EH (cell line): ENCODE measurements around the gene PITHD1.
"Not testable (repeated sequence)": the region's sequence is repeated elsewhere in the genome, so short reads cannot be mapped to it uniquely, and the experiment has no call there.

Experiments
- DNase-seq: peaks from one replicate; pipeline ENCODE4 v3.0.0-alpha.2; 2015; ENCODE audit warnings: low read depth

Gene PITHD1, protein sequence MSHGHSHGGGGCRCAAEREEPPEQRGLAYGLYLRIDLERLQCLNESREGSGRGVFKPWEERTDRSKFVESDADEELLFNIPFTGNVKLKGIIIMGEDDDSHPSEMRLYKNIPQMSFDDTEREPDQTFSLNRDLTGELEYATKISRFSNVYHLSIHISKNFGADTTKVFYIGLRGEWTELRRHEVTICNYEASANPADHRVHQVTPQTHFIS

GRCh38 chr1:23777979-23778814 lies at the start of gene PITHD1:
Gene PITHD1 (plus strand): TSS chr1:23778418. CDS start chr1:23778516, 98 bp downstream.
- DNase-seq: peak; percentile 84

GRCh38 chr1:23732363-23733224 lies 45.6 kb upstream of the PITHD1 start:
- peak; percentile 59 for DNase-seq

DNA sequence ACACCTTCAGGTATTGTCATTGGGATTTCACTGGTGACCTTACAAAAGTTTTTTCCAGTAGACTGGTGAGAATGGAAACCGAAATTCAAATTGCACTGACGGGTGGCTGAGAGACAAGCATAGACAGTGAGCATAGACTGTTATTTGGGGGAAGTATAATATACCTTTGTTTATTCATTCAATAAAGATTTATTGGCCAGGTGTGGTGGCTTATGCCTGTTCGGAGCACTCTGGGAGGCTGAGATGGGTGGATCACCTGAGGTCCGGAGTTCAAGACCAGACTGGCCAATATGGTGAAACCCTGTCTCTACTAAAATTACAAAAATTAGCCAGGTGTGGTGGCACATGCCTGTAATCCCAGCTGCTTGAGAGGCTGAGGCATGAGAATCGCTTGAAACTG lies 44.9 kb upstream of the PITHD1 start:
- not testable (repeated sequence) for DNase-seq

DNA sequence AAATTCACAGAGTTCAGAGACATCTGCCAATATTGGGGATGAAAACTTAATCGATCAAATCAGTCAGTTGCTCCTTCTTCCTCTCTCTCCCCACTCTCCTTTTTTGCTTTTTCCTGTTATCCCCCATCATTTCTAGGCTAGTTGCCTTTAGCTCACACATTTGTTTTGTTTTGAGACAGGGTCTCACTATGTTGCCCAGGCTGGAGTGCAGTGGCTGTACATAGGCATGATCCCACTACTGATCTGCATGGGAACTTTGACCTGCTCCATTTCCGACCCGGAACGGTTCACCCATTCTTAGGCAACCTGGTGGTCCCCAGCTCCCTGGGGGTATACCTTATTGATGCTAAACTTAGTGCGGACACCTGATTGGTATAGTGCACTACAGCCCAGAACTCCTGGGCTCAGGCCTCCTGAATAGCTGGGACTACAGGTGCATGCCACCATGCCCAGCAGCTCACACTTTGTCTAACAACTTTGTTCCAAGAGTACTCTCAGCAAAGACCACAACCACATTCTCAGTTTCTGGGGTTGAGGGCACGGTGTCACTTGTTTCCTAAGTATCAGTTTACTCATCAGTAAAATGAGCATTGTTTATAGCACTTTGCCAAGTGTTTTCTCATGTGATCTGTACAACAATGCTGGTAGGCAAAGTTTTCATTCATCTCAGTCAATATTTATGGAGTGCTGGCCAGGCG lies 41.6 kb upstream of the PITHD1 start:
- DNase-seq: no peak

DNA sequence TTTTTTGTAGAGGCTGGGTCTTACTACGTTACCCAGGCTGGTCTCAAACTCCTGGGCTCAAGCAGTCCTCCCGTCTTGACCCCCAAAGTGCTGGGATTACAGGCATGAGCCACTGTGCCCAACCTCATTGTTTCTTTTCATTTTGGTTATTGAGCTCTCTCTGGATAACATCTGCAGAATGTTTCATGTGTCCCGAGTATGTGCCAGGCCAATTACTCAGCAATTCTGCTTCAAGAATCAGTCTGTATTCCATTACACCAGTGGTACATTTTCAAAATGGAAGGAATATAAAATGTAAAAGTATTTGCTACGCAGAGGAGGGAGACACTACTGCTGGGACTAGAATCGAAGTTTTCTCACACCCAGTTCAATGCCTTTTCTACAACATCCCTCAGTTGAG lies 36.6 kb upstream of the PITHD1 start:
- DNase-seq: no peak

DNA sequence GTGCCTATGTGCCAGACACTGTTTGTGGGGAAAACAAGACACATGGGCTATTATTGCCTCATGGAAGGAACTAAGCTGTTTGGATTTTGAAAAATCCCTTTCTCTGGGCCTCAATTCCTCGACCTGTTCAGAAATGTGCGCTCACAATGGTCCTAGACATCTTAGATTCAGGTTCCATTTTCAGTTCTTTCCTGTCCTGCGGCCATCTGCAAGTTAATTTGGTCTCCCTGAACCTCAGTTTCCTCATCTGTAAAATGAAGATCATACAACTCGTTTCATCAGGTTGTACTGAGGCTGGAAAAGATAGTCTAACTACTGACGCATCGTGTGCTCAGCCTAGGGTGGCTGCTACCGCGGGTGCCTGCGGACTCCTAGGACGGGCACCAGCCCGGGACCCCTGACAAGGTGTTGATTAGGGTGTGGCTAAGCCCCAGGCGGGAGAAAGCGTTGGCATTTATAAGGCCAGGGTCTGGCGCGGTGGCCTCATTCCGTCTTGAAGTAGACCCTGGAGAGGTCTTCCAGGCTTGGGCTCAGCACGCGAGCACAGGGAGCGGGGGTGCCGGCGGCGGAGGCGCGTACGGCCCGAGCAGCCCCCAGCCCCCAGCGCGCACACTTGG lies 35.4 kb upstream of the PITHD1 start:
- peak; percentile 14 for DNase-seq

DNA sequence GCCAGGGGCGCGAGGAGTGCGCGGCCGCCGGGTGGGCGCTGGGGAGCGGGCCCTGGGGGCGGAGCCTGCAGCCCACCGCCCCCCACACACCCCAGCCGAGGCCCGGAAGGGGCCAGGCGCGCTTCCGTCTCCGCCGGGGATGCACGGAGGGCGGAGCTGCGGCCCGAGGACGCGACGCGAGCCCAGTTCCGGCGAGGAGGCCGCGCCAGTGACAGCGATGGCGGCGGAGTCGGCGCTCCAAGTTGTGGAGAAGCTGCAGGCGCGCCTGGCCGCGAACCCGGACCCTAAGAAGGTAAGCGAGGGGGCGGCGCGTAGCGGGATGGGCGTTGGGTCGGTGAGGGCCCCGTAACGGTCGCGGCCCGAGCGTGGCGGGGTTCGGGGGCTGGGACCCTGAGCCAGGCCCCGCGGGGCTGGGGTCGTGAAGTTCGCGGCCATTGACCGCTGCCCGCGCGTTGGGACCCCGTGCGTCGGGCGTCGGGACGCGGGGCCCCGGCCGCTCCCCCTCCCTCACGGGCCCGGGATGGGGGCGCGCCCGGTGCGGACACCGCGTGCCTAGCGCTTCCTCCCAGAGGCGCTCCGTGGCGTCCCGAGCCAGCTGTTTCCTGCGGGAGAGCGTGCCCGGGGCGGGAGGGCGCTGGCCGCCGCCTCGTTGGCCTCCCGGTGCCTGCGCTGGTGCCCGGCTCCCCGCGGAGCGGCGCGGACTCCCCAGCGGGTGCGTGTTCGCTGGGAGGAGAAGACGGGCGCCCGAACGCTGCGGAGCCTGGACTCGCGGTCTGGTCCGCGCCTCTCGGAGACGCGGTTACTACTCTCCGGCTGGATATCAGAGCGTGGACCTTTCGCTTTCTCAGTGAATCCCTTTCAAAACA lies 34.7 kb upstream of the PITHD1 start, which contains the start of gene ELOA:
TSS of gene ELOA (plus strand) at position 185 of the 866 bp plus-strand sequence. CDS start at position 218, 33 bp downstream.
- DNase-seq: peak; percentile 70

GRCh38 chr1:23745515-23745914 lies 32.7 kb upstream of the PITHD1 start:
- DNase-seq: peak; percentile 50

DNA sequence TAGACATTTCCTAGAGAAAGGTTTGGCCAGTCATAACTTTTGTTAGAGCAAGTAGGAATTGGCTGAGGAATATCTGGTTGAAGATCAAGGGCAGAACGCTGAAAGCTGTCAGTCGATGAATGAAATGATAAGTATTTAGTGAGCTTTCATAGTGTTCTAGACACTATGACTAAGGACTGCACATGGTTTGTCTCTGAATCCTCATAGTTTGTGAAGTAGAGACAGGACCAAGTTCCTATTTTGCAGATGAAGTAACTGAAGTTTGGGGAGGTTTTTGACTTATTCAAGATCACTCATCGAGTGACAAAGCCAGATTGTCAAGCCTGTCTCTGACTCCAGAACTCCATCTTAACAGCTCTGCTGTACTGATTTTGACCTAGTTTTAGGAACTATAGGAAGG lies 30.2 kb upstream of the PITHD1 start:
- peak; percentile 19 for DNase-seq

DNA sequence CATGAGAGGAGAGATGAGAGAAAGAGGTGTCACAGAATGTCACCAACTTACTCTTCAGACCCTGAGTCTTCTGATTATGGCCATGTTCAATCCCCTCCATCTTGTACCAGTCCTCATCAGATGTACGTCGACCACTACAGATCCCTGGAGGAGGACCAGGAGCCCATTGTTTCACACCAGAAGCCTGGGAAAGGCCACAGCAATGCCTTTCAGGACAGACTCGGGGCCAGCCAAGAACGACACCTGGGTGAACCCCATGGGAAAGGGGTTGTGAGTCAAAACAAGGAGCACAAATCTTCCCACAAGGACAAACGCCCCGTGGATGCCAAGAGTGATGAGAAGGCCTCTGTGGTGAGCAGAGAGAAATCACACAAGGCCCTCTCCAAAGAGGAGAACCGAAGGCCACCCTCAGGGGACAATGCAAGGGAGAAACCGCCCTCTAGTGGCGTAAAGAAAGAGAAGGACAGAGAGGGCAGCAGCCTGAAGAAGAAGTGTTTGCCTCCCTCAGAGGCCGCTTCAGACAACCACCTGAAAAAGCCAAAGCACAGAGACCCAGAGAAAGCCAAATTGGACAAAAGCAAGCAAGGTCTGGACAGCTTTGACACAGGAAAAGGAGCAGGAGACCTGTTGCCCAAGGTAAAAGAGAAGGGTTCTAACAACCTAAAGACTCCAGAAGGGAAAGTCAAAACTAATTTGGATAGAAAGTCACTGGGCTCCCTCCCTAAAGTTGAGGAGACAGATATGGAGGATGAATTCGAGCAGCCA lies 27.0 kb upstream of the PITHD1 start:
- DNase-seq: peak; percentile 62

DNA sequence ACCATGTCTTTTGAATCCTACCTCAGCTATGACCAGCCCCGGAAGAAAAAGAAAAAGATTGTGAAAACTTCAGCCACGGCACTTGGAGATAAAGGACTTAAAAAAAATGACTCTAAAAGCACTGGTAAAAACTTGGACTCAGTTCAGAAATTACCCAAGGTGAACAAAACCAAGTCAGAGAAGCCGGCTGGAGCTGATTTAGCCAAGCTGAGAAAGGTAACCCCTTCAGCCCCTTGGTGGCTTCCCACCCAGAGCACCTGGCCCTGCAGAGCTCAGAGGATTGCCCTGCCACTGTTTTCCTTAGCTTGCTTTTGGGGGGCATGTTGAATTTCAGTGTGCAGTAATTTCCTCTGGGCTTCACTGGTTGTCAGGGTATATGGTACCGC lies 26.4 kb upstream of the PITHD1 start:
- no peak for DNase-seq

- DNase-seq: no peak
These were observed 25.3 kb upstream of the PITHD1 start for GRCh38 chr1:23752909-23753308.

GRCh38 chr1:23756676-23757075 lies 21.5 kb upstream of the PITHD1 start:
- DNase-seq: peak; percentile 75

DNA sequence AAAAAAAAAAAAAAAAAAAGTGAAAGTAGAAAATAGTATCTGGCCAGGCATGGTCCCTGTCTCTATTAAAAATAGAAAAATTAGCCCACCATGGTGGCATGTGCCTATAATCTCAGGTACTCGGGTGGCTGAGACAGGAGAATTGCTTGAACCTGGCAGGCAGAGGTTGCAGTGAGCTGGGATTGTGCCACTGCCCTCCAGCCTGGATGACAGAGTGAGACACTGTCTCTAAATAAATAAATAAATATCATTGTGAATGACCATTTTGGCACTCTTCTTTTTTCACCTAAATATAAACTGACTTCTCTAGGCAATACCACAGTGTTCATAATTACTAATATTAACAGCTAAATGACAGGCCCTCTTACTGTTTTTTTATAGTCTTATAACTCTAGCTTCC lies 20.4 kb upstream of the PITHD1 start:
- DNase-seq: no peak

DNA sequence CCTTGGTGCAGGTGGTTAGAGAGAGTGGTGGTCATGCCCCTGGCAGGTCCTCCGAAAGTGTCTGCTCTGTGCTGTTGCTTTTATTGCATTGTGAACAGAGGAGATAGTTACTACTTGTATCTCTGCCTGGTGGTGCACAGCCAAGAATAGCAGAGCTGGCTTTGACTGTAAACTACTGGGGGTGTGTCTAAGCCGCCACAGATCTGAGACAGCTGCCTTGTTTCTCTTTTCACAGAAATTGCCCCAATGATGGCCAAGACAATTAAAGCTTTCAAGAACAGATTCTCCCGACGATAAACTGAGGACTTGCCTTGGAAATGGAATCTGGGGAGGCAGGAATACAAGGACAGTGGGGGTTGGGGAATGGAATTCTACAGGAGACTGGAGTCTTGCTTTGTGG lies 18.9 kb upstream of the PITHD1 start:
- peak; percentile 15 for DNase-seq

DNA sequence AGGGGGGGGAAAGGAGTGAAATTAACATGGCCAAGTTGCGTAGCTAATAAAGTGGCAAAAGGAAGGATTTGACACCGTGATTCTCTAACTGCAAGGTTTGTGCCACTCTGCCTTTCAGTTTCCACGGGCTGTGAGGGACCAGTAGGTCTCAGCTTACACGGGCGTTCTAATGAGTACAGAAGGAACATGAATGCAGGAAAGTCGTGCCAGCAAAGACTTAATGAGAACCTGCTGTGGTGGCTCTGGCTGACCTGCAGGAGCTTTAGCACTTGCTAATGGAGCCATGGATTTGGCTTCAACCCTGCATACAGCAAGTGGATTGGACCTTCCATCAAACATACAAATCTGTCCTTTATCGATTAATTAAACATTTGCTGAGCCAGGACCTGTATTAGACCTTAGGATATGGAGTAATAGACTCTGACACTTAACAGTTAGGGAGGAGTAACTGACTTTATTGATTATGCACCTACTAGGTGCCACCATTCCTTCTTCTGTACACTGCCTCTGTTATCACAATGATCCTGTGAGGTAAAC lies 15.1 kb upstream of the PITHD1 start:
- peak; percentile 17 for DNase-seq

GRCh38 chr1:23768733-23769132 lies 9.5 kb upstream of the PITHD1 start:
- no peak for DNase-seq

GRCh38 chr1:23772049-23772853 lies 6.0 kb upstream of the PITHD1 start:
- DNase-seq: peak; percentile 81

GRCh38 chr1:23772854-23773242 lies 5.4 kb upstream of the PITHD1 start:
- no peak for DNase-seq
